ENCODE data around the gene WDR86.

- TF ChIP-seq, protein P1, sequence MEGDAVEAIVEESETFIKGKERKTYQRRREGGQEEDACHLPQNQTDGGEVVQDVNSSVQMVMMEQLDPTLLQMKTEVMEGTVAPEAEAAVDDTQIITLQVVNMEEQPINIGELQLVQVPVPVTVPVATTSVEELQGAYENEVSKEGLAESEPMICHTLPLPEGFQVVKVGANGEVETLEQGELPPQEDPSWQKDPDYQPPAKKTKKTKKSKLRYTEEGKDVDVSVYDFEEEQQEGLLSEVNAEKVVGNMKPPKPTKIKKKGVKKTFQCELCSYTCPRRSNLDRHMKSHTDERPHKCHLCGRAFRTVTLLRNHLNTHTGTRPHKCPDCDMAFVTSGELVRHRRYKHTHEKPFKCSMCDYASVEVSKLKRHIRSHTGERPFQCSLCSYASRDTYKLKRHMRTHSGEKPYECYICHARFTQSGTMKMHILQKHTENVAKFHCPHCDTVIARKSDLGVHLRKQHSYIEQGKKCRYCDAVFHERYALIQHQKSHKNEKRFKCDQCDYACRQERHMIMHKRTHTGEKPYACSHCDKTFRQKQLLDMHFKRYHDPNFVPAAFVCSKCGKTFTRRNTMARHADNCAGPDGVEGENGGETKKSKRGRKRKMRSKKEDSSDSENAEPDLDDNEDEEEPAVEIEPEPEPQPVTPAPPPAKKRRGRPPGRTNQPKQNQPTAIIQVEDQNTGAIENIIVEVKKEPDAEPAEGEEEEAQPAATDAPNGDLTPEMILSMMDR (IDR thresholded peaks at IDR 0.05; ENCODE audit: low read depth, low read length, poor library complexity, severe bottlenecking) = no peak
- TF ChIP-seq EZH2phosphoT487 (IDR thresholded peaks at IDR 0.05; ENCODE audit: borderline replicate concordance, low read length) = no peak
Observed at GRCh38 chr7:151346470-151346769, 63.4 kb downstream of the WDR86 start.

Data from DOHH2 (cell line).